Measurements from ENCODE around the gene IQGAP3.
A peak's percentile ranks its signal among the peaks of the same experiment; 100 is the strongest.

DNA sequence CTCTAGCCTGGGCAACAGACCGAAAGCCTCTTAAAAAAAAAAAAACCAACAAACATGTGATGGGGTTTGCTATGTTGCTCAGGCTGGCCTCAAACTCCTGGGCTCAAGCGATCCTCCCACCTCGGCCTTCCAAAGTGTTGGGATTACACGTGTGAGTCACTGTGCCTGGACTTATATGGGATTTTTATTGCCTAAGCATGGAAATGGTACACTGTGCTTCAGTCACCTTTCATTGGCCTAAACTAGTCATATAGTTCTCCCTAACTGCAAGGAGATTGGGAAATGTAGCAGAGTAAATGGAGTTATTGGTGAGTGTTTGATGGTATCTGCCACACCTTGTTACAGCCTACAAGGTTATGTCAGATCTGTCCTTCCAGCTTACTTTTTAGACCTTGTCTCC is 54.6 kb downstream of the IQGAP3 start:
- TF ChIP-seq, protein P1, sequence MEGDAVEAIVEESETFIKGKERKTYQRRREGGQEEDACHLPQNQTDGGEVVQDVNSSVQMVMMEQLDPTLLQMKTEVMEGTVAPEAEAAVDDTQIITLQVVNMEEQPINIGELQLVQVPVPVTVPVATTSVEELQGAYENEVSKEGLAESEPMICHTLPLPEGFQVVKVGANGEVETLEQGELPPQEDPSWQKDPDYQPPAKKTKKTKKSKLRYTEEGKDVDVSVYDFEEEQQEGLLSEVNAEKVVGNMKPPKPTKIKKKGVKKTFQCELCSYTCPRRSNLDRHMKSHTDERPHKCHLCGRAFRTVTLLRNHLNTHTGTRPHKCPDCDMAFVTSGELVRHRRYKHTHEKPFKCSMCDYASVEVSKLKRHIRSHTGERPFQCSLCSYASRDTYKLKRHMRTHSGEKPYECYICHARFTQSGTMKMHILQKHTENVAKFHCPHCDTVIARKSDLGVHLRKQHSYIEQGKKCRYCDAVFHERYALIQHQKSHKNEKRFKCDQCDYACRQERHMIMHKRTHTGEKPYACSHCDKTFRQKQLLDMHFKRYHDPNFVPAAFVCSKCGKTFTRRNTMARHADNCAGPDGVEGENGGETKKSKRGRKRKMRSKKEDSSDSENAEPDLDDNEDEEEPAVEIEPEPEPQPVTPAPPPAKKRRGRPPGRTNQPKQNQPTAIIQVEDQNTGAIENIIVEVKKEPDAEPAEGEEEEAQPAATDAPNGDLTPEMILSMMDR (IDR thresholded peaks at IDR 0.05) = no peak
- TF ChIP-seq POLR2AphosphoS5 (IDR thresholded peaks at IDR 0.05) (peak in 1 of 3 donors; percentile 30), POLR2A (IDR thresholded peaks at IDR 0.05) (no peak), EP300 (IDR thresholded peaks at IDR 0.05; ENCODE audit: low read depth) (no peak)

All from transverse colon (tissue), 4 donors.